Activated T-cell treated with anti-CD3 and anti-CD28 coated beads for 48 hours (primary cell): Measurements from ENCODE around the gene ADGRL1.

Experiments
- DNase-seq: peaks from one replicate; pipeline ENCODE4 v3.0.0-alpha.2; 2020; ENCODE audit warnings: low read depth

Gene ADGRL1

GRCh38 chr19:14112051-14112808 is 93.7 kb downstream of the ADGRL1 start:
- DNase-seq = no peak

DNA sequence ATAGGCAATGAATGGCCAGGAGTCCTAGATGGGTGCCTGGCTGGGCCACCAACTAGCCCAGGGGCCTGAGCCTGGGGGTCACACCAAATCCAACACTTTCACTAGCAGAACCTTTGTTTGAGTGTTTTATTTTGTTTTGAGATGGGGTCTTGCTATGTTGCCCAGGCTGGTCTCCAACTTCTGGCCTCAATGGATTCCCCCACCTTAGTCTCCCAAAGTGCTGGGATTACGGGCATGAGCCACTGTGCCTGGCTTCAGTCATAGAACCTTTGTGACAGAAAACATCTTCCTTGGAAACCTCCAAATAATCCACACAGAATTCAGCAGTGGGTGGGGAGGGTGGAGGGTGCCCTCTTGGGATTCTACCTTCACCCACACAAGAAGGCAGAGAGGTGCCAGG is 94.5 kb downstream of the ADGRL1 start:
- no peak for DNase-seq

DNA sequence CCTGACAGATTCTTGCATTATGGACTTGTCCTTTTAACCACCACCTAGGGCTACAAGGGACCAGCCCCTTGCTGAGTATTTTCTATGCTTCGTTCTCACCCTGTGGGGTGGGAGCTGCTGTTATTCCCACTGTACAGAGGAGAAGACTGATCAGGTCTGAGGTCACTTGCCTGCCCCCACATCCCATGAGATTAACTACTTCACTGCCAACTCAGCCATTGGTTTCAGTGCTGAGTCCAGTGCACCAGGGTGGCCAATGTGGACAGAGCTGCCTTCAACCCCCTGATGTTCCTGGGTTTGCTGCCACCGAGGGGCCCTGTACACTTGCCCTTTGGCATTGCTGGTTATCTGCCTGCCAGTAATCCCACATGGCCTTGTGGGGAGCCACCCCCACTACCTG is 95.3 kb downstream of the ADGRL1 start:
- no peak for DNase-seq

DNA sequence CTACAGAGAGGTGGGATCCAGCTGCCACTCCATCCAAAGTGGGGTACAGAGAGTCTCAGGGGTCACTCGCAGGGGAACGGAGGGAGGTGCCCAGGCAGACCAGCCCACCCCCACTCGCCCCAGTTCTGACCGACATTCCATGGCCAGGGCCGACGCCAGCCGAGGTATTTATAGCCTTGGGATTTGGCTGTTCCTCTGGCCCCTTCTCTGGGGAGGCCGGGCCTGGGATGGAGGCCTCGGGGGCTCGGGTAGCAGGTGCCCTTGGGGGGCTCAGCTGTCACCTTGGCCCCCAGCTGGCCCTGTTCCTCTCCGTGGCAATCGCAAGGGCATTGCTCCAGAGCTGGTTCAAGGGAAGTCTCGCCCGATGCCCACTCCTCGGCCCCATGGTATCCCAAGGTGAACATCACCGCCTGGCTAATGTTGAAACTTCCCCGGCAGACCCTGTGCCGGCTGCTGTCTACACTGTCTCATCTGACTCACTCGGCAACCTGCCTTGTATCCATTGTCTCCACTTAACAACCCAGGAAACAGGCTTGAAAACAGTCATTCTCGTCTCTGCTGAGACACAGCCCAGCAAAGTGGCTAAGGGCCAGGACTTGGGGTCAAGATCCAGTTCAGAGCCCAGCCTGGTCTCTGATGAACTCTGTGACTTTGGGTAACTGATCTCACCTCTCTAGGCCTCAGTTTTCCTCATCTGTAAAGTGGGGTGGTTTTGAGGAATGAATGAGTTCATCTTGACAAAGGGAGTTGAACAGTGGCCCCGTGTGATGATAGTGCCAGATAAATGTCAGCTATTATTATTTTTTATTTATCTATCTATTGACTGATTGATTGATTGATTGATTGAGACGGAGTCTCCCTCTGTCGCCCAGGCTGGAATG is 98.1 kb downstream of the ADGRL1 start:
- DNase-seq = no peak

GRCh38 chr19:14106840-14107239 is 99.1 kb downstream of the ADGRL1 start:
- no peak for DNase-seq

- no peak for DNase-seq
Observed at GRCh38 chr19:14105680-14106079, 100.3 kb downstream of the ADGRL1 start.

GRCh38 chr19:14103310-14103709 is 102.7 kb downstream of the ADGRL1 start:
- DNase-seq = no peak

DNA sequence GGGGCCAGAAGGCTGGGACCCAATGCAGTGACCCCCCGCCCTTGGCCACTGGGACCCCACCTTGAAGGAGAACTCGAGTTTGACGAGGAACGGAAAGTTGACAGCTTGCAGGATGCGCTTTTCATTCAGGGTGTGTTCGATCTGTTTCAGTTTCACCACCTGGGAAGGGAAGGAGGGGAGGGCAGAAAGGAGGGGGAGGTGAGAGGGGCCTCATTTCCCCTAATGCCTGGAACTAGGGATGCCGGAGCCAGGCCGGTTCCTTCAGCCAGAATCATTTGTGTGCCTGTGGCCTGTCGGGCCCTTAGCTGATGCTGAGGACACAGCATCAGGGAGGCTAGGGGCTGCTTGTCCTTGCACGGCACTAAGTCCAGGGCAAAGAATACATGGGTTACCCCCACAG is 103.2 kb downstream of the ADGRL1 start:
- DNase-seq = no peak

DNA sequence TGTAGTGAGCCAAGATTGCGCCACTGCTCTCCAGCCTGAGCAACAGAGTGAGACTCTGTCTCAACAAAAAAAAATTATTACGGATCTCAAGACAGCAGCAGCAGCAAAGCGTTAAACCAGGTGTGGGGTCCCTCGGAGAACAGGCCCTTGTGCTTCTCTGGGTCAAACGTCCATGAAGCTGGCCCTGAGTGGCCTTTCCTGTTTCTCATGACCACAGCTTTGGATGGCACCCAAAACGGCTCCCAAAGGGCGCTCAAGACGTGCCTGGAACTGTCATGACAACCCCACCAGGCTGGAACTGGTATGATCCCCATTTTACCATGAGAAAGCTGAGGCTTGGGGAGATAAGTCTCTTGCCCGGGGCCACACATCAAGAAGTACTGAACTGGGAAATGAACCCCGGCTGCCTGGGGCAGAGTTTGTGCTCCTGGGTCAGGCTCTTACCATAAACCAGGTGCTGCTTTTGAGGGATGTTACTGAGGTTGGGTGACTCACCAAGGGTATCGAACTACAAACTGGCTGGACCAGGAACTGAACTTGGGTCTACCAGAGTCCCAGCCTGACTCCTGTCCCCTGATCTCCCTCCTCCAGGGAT is 103.8 kb downstream of the ADGRL1 start:
- no peak for DNase-seq

- DNase-seq = no peak
Observed at GRCh38 chr19:14101003-14101545, 104.9 kb downstream of the ADGRL1 start.
